Measurements from ENCODE around the gene GMDS.
"Not testable (repeated sequence)": the region's sequence is repeated elsewhere in the genome, so short reads cannot be mapped to it uniquely, and the experiment has no call there.

Gene GMDS

GRCh38 chr6:1708820-1709219 is 536.6 kb downstream of the GMDS start:
- no peak for DNase-seq (ENCODE audit: low spot score)

DNA sequence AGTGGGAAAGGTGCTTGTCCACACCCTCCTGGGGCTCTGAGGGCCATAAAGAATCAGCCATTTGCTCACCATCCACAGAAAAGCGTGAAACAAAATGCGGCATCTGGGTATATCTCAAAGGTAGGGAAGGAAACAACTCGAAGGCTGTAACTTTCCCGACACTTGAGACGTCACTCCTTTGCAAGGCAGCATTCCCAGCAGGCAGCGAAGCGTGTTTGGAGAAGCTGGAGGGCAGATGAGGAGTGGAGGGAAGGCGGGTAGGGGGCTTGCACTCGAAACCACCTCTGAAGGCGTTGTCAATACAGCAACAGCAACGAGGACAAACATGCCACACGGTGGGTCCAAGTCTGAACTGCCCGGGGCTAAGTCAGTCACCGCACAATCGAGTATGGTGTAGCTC is 537.3 kb downstream of the GMDS start:
- DNase-seq (ENCODE audit: low spot score): no peak

DNA sequence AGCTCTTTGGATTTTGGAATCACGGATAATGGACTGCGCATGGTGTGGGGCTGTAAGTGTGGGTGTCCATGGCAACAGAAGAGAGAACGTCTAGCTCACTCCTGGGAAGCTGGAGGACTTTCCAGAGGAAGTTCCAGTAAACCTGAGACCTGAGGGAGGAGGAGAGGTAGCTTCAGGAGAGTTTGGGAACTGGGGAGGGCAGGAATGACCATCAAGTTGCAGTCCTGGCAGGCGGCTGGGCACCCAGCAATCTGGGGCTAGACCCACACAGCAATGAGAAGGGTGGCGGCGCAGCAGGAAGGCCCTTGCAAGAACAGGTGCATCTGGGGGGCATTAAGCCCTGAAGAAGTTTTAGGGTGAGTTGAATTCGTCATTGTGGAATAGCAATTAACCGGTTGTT is 539.8 kb downstream of the GMDS start:
- no peak for DNase-seq (ENCODE audit: low spot score)

DNA sequence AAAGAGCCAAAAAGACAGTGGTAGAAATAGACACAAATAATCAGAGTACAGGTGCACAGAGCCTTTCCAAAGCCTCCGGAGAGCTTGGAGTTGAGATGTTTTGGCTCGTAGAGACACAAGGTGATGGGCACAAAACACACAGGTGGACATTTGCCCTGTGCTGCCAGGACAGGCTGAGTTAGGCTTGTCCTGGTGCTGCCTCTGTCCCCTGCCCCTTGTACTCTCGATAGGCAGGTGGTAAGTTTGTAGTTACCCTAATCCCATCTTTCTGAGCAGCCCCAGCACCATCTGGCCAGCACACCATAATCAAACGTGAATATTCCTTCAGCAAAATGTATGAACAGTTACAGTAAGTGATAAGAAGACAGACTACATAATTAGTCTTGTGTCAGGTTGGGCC is 540.2 kb downstream of the GMDS start:
- no peak for DNase-seq (ENCODE audit: low spot score)

DNA sequence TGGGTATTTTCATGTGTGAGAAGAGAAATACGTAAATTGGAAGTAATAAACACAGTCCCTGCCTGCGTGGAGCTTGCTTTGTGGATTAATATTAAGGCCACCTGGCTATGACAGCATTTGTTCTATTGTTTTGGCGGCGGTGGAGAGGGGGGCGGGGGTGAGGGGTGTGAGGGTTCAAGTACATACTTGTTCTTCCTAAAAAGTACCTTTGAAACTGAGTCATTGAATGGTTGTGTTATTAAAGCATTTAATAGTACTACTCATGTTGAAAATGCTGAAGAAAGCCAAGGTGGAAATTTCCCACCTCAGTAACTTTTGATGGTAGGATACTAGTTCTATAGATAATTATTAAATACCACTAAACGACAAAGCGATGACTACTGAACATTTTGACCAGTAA is 540.7 kb downstream of the GMDS start:
- no peak for DNase-seq (ENCODE audit: low spot score)

GRCh38 chr6:1703923-1704322 is 541.5 kb downstream of the GMDS start:
- no peak for DNase-seq (ENCODE audit: low spot score)

- no peak for DNase-seq (ENCODE audit: low spot score)
These were observed 542.1 kb downstream of the GMDS start for GRCh38 chr6:1703091-1703855.

DNA sequence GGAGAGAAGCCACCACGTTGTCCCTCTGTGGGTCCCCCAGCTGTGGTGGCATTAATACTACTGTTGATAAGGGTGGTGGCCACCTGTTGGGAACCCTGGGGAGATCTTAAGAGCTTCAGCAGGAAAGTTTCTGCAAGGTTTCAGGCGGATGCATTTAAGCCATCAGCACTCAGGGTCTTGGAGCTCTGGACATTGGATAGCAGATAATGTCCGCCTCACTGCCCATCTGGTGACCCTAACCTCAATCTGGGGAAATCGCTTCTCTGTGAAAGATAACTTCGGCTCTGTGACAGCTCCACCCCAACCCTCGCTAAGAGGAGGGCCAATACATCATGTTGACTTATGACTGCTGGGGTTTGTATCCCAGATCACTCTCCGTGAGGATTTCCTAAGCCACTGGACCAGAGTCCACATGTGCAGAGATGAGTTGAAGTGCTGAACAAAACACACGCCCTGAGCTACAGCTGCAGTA is 542.8 kb downstream of the GMDS start:
- no peak for DNase-seq (ENCODE audit: low spot score)

DNA sequence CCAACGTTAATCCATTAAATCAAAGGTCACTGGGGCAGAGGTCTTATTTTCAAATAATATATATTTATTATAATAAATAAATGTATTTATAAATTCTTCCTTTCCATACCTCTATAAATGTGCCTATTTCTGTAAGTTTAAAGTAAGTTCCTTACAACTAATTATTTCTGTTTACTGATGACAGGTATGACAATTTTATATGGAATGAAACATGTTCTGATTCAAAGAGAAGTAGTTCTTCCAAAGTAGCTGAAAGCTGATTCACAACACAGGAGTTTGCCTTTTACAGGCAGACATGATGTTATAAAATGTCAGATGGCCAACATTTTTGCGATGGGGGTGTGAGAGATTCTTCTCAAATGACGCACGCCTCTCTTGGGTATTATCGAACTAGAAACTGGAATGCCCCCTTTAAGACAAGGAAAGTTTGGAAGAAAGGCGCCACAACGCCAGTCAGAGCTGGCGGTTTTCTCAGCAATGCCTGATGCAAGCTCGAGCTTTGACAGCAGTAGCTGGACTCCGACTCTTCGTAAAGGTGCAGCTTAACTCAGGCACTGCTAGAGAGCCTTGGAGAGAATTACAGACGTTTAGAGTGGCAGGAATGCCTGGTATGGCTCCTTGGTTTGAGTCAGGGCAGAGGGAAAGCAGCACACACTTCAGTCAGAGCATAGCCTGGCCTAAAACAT is 543.6 kb downstream of the GMDS start:
- no peak for DNase-seq (ENCODE audit: low spot score)

GRCh38 chr6:1700278-1700967 is 545.0 kb downstream of the GMDS start:
- no peak for DNase-seq (ENCODE audit: low spot score)

DNA sequence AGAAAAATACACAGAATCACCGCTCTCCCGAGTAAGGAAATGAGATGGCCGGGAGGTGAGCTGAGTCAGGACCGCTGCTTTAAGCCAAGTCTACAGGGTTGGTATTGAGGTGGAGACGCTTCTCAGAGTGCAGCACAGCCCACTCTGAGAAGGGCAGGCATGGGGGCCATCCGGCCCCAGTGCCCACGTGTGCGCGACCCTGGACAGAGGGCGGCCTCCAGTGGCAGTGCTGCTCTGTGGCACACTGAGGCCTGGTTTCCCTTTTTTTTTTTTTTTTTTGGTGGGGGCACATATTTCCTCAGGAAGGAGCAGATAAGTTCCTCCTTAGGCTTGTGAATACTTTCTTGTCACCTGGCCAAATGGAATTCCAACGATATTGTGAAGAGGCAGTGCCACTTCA is 546.9 kb downstream of the GMDS start:
- no peak for DNase-seq (ENCODE audit: low spot score)

DNA sequence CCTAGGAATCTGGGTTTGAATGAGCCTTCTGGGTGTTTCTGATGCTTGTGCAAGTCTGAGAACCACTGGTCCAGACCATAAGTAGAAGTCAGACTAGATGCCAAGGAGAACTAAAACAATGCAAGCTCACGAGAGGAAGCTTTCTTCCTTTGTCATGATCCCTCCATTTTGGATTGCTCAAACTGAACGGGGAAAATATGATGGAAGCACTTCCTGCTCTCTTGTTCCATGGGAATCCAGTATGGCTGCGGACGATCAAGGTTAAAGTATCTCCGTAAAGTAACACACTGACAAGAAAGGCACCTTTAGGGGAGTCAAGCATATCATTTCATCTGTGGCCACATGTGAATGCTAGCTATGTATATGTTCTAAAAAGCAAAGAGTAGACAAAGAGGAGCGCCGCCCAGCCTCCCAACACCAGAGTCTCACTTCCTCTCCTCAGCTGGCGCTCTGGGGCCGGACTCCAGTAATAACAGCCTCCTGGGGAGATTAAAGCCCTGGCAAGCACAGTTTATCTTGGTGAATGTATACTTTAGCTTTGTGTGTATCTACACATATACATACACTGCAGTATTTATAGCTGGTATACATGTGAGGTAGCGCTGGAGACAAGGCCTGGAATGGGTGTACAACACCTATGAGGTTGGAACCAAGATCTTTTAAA is 547.6 kb downstream of the GMDS start:
- no peak for DNase-seq (ENCODE audit: low spot score)

GRCh38 chr6:1696463-1696850 is 548.9 kb downstream of the GMDS start:
- DNase-seq (ENCODE audit: low spot score): no peak

- no peak for DNase-seq (ENCODE audit: low spot score)
These were observed 549.6 kb downstream of the GMDS start for GRCh38 chr6:1695546-1696462.

- not testable (repeated sequence) for DNase-seq (ENCODE audit: low spot score)
These were observed 553.6 kb downstream of the GMDS start for GRCh38 chr6:1691828-1692227.

DNA sequence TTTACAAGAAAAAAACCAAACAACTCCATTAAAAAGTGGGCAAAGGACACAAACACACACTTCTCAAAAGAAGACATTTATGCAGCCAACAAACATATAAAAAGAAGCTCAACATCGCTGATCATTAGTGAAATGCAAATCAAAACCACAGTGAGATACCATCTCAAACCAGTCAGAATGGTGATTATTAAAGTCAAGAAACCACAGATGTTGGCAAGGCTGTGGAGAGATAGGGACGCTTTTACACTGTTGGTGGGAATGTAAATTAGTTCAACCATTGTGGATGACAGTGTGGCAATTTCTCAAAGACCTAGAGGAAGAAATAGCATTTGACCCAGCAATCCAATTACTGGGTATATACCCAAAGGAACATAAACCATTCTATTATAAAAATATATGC is 554.7 kb downstream of the GMDS start:
- DNase-seq (ENCODE audit: low spot score): not testable (repeated sequence)

- no peak for DNase-seq (ENCODE audit: low spot score)
These were observed 556.3 kb downstream of the GMDS start for GRCh38 chr6:1689141-1689540.

GRCh38 chr6:1688396-1688795 is 557.0 kb downstream of the GMDS start:
- no peak for DNase-seq (ENCODE audit: low spot score)

- DNase-seq (ENCODE audit: low spot score): no peak
These were observed 558.0 kb downstream of the GMDS start for GRCh38 chr6:1687402-1687801.

DNA sequence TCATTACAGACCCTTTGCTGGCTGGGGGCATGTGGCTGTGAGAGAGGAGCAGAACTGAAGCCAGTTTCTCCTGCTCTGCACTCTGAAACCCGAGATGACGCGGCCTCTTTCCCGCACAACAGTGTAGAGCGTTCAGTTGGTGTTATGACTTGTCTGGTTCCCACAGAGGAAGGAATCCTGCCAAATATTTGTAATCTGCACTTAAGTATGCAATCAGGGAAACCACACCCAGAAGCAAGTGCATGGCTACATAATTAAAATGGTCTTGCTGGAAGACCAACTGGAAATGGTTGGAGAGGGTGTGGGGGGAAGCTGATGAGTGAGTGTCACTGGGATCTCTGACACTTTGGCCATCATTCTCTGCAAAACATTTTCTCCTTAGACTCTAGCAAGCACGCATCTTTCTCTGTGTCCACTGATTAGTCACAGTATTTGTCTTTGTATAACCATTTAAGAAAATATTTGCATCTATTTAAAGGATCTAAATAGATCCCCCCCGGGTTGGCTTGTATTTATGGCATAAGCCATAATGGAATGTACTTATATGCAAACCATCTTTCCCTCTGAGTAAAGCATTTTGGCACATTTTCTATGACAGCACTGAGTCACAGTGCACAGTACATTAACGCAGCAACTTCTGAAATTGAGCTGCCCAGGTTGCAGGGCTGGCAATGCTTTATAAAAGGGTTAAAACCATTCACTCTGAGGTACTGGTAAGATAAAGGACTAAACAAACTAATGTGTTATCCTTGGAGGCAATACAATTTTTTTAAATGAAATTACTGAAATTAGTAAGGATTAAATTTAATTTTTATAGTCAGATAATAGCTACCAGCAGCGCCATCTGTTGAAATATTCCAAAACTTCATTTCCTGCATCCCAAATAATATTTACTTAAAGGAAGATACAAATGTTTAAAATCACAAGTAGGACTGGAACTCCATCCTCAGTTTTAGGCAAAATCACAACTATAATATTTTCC is 559.0 kb downstream of the GMDS start:
- DNase-seq (ENCODE audit: low spot score): no peak

All from COLO829 (cell line).